Naive thymus-derived CD4-positive, alpha-beta T cell (primary cell): ENCODE results near the gene NDUFC1. TPM values are rescaled to one million over a fixed set of nuclear protein-coding genes. Genes with fewer than 3 reads are reported as not detected.

ENCODE experiments used
- ATAC-seq: fragments of 150-1000 bp; cut with Tn5 transposase; 2 replicates; pipeline ENCODE4 v1.10.0; 2021; ENCODE audit warnings: mild to moderate bottlenecking, moderate library complexity
- CTCF ChIA-PET: fragments of 350-600 bp; sonication (Branson Sonifier 250); formaldehyde crosslinking; loops from one replicate; lab custom pipeline; 2021; ENCODE audit warnings: antibody characterized with exemption; lab: Charles Lee
- POLR2A ChIA-PET: fragments of 350-600 bp; sonication (Branson Sonifier 250); formaldehyde crosslinking; loops from one replicate; lab custom pipeline; 2021; ENCODE audit warnings: antibody characterized with exemption, inconsistent platforms; lab: Charles Lee
- DNase-seq, 9 donors: peaks; one replicate each; pipeline versions ENCODE4 v3.0.0 to v3.0.0-alpha.2; 2020 to 2022; ENCODE audit warnings: mixed read lengths in 1 of 9
- H3K27ac ChIP-seq: one replicate; pipeline ENCODE4 v1.7.0; 2013; ENCODE audit warnings: mild to moderate bottlenecking, low read depth, low read length, moderate library complexity
- H3K27me3 ChIP-seq, 2 donors: one replicate each; pipeline ENCODE4 v1.7.0; 2013; ENCODE audit warnings: low read length in 2 of 2, mild to moderate bottlenecking in 2 of 2, moderate library complexity in 2 of 2; ENCODE audit not compliant: control insufficient read depth in 2 of 2, insufficient read depth in 2 of 2
- H3K36me3 ChIP-seq, 3 experiments: 1 replicate in 2 of 3; 2 replicates in 1 of 3; pipeline ENCODE4 v1.7.0; 2013; ENCODE audit warnings: low read length in 3 of 3, mild to moderate bottlenecking in 3 of 3, moderate library complexity in 1 of 3; ENCODE audit not compliant: insufficient read depth in 3 of 3, control insufficient read depth in 2 of 3
- H3K4me1 ChIP-seq, 2 donors: one replicate each; pipeline ENCODE4 v1.7.0; 2013; ENCODE audit warnings: low read length in 2 of 2, mild to moderate bottlenecking in 2 of 2, moderate library complexity in 1 of 2; ENCODE audit not compliant: control insufficient read depth in 2 of 2, insufficient read depth in 2 of 2
- H3K4me3 ChIP-seq: 2 replicates; pipeline ENCODE4 v1.7.0; 2013; ENCODE audit warnings: mild to moderate bottlenecking, low read length
- H3K9me3 ChIP-seq, 3 experiments: 1 replicate in 2 of 3; 2 replicates in 1 of 3; pipeline ENCODE4 v1.7.0; 2013; ENCODE audit warnings: low read length in 3 of 3; ENCODE audit not compliant: control insufficient read depth in 2 of 3
- H3K27ac Mint-ChIP-seq, 9 donors: one replicate each; pipeline ENCODE4 v1.8.0; 2020 to 2022; ENCODE audit warnings: mixed read lengths in 9 of 9, mild to moderate bottlenecking in 8 of 9, moderate library complexity in 5 of 9, inconsistent platforms in 2 of 9
- H3K27me3 Mint-ChIP-seq, 5 donors: one replicate each; pipeline ENCODE4 v1.8.0; 2021 to 2022; ENCODE audit warnings: mixed read lengths in 5 of 5, mild to moderate bottlenecking in 1 of 5
- H3K36me3 Mint-ChIP-seq, 5 donors: one replicate each; pipeline ENCODE4 v1.8.0; 2020 to 2022; ENCODE audit warnings: mixed read lengths in 5 of 5, mild to moderate bottlenecking in 3 of 5, inconsistent platforms in 1 of 5
- H3K4me1 Mint-ChIP-seq, 7 donors: one replicate each; pipeline ENCODE4 v1.8.0; 2020 to 2022; ENCODE audit warnings: mixed read lengths in 7 of 7, mild to moderate bottlenecking in 3 of 7, inconsistent platforms in 1 of 7
- H3K4me3 Mint-ChIP-seq, 10 donors: one replicate each; pipeline ENCODE4 v1.8.0; 2020 to 2022; ENCODE audit warnings: mild to moderate bottlenecking in 10 of 10, mixed read lengths in 10 of 10, moderate library complexity in 6 of 10, inconsistent platforms in 2 of 10
- H3K9me3 Mint-ChIP-seq, 11 donors: one replicate each; pipeline ENCODE4 v1.8.0; 2020 to 2022; ENCODE audit warnings: mixed read lengths in 11 of 11, mild to moderate bottlenecking in 4 of 11, inconsistent platforms in 1 of 11, moderate library complexity in 1 of 11
- intact Hi-C, 2 donors: fragments of 100-400 bp; cut with micrococcal nuclease; formaldehyde crosslinking; loops; one replicate each; pipeline ENCODE4 v1.15.1; 2023
- polyA plus RNA-seq, 2 donors: library from polyadenylated mRNA; unstranded; fragments of 300-500 nt; fragmentation: Illumina TruSeq; gene quantifications; one replicate each; pipeline ENCODE4 v1.2.3, GENCODE V29; 2021
- total RNA-seq, 6 experiments: library from RNA in 5 of 6; stranded (reverse) in 5 of 6; gene quantifications; 1 replicate in 5 of 6; 2 replicates in 1 of 6; pipeline ENCODE4 v1.2.3 and lab custom pipeline; 2021 to 2026

The NDUFC1 gene
- total and polyA plus RNA-seq, 7 experiments from 2014 or later: 19.4 to 193 (median 28.2) TPM

DNA sequence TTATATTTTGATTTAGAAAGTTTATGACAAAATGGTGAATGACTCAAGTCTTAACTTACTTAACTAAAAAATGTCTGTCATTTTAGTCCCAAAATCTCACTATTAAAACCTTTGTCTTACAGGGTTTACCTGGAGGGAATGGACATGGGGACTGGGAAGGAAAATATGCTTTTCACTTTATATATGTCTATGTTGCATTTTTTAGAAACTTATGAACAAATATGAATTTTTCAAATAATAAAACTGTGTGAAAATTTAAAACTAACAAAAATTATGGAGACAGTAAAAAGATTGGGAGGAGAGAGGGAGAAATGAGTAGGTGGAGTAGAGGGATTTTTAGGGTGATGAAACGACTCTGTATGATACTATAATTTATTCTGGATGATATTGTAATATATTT lies 28.4 kb downstream of the NDUFC1 start:
- ATAC-seq (no peak), DNase-seq (no peak)
- no peak overlapping the region for H3K4me3 ChIP-seq
- H3K36me3 ChIP-seq: no peaks in the 10 kb centered on the region
- Mint-ChIP-seq H3K4me1 (peaks cover 2 to 7% (median 4%) of the 10 kb centered on the region in 7 donors), H3K9me3 (no peaks in the 10 kb centered on the region), H3K36me3 (peaks cover 0 to 4% (median 0%) of the 10 kb centered on the region in 5 donors), H3K4me3 (no peak overlapping the region), H3K27ac (no peak overlapping the region), H3K27me3 (peaks cover 21 to 36% (median 31%) of the 10 kb centered on the region in 5 donors)
- no peaks in the 10 kb centered on the region for H3K9me3 ChIP-seq
- H3K27ac ChIP-seq: no peak overlapping the region
- peaks cover 3 to 9% of the 10 kb centered on the region in 2 donors for H3K27me3 ChIP-seq
- ChIA-PET CTCF (no interaction called here), POLR2A (no interaction called here)
- intact Hi-C loops: no loop called here
- peaks cover 0 to 2% of the 10 kb centered on the region in 2 donors for H3K4me1 ChIP-seq

DNA sequence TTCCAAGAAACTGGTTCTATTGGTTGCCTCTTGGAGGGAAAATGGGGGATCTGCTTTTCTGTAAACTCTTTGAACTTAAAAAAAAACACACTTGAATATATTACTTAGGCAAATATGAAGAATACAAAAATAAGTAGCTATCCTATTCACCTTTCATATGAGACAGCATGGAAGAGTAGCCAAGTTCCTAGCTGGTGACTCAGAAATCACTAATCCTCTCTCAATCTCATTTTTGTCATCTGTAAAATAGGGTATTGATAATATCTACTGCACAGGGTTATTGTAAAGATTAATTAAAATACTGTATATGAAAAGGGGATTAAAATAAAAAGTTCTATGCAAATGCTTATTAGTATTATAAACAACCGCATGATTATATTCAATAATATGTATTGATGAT lies 35.0 kb downstream of the NDUFC1 start:
- H3K4me1 Mint-ChIP-seq: peaks cover 9 to 20% (median 14%) of the 10 kb centered on the region in 7 donors
- H3K4me3 Mint-ChIP-seq: peak overlapping the region in 7 of 10 donors; percentile 26 to 93 (median 85)
- ATAC-seq (no peak), DNase-seq (no peak)
- Histone ChIP-seq H3K4me1 (peaks cover 12 to 14% of the 10 kb centered on the region in 2 donors), H3K27ac (no peak overlapping the region), H3K9me3 (no peaks in the 10 kb centered on the region), H3K36me3 (no peaks in the 10 kb centered on the region), H3K4me3 (peak overlapping the region; percentile 42), H3K27me3 (no peaks in the 10 kb centered on the region)
- peaks cover 0 to 18% (median 0%) of the 10 kb centered on the region in 5 donors for H3K27me3 Mint-ChIP-seq
- H3K27ac Mint-ChIP-seq: peak overlapping the region in 2 of 9 donors; percentile 63 to 75
- ChIA-PET POLR2A (no interaction called here), CTCF (interaction anchor here (1.6 kb wide), 1 partner anchor 29 kb away, joined by 6 read pairs; no protein-coding TSS in a partner anchor)
- no peaks in the 10 kb centered on the region for H3K36me3 Mint-ChIP-seq
- intact Hi-C loops: loop anchor here in 1 of 2 donors (2.0 kb wide), 1 partner anchor 28 kb away; no protein-coding TSS in a partner anchor
- no peaks in the 10 kb centered on the region for H3K9me3 Mint-ChIP-seq

DNA sequence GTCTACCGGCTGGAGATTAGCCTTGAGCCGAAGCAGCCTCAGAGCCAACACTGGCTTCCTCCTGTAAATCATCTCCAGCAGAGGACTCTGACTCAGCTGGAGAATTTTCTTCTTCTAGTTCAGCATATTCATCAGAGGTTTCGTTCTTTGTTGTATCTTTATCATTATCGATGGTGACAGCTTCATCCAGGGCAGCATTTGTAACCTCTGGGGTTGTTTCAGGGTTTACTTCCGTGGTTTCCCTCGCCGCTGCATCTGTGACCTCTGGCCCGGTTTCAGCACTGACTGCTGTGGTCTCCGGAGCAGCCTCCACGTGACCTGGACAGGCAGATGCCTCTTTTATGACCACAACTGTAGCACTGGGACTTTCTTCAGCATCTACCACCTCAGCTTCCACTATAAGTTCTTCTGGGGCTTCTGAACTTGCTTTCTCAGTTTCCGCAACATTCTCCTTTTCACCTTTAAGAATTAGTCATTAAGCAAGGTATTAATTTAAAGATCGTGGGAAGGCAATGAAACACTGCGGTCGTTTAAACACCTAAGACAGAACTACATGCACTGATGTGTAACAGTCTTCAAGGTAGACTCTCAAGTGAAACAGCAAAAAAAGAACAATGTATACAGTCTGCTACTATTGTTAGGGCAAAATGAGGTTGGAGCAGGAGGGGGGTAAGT lies 35.6 kb downstream of the NDUFC1 start:
- CTCF ChIA-PET: interaction anchor here (0.6 to 1.6 kb wide), 3 partner anchors 10 to 233 kb away, joined by 3 to 6 read pairs (median 3); no protein-coding TSS in a partner anchor
- intact Hi-C loops: loop anchor here (1.0 to 2.0 kb wide), 4 partner anchors 12 to 88 kb away; no protein-coding TSS in a partner anchor
- POLR2A ChIA-PET: interaction anchor here (0.6 to 0.7 kb wide), 3 partner anchors 29 to 38 kb away, joined by 3 to 8 read pairs (median 3); partner anchors contain the start of gene NAA15
- Histone ChIP-seq H3K27me3 (no peaks in the 10 kb centered on the region), H3K4me1 (peaks cover 12 to 14% of the 10 kb centered on the region in 2 donors), H3K27ac (no peak overlapping the region), H3K9me3 (no peaks in the 10 kb centered on the region), H3K36me3 (no peaks in the 10 kb centered on the region), H3K4me3 (peak overlapping the region; percentile 42)
- Mint-ChIP-seq H3K27ac (peak overlapping the region in 8 of 9 donors; percentile 4 to 86 (median 50)), H3K4me1 (peaks cover 9 to 20% (median 14%) of the 10 kb centered on the region in 7 donors), H3K36me3 (no peaks in the 10 kb centered on the region), H3K27me3 (peaks cover 0 to 18% (median 0%) of the 10 kb centered on the region in 5 donors), H3K9me3 (no peaks in the 10 kb centered on the region), H3K4me3 (peak overlapping the region; percentile 58 to 93 (median 84))
- peak; percentile 96 for ATAC-seq
- DNase-seq: peak in 8 of 9 donors; percentile 14 to 72 (median 20)

DNA sequence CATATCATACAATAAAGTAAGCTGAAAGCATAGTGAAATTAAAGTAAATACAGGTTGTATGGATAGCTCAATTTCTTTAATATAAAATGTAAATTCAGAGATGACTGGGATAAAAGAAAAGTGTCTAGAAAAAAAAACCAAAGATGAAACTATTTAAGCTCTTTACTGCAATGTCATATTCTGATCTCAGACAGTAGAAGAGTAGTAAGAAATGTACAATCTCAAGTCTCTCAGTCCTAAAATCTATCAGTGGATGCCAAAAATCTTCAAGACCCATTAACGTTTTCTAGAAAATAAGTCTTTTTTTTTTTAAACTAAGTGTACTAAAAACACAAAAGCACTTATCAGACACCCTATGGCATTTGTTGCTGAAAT lies 36.1 kb downstream of the NDUFC1 start:
- H3K27ac ChIP-seq: no peak overlapping the region
- Mint-ChIP-seq H3K4me3 (peak overlapping the region; percentile 58 to 93 (median 84)), H3K9me3 (no peaks in the 10 kb centered on the region), H3K4me1 (peaks cover 9 to 20% (median 14%) of the 10 kb centered on the region in 7 donors), H3K27ac (peak overlapping the region in 5 of 9 donors; percentile 4 to 75 (median 43)), H3K36me3 (no peaks in the 10 kb centered on the region), H3K27me3 (peaks cover 0 to 22% (median 0%) of the 10 kb centered on the region in 5 donors)
- intact Hi-C loops: loop anchor here (1.0 to 2.0 kb wide), 4 partner anchors 12 to 88 kb away; no protein-coding TSS in a partner anchor
- no peaks in the 10 kb centered on the region for H3K9me3 ChIP-seq
- peak overlapping the region; percentile 42 for H3K4me3 ChIP-seq
- DNase-seq: no peak
- ATAC-seq: no peak
- CTCF ChIA-PET: interaction anchor here (0.6 to 1.6 kb wide), 3 partner anchors 9 to 233 kb away, joined by 3 to 6 read pairs (median 3); no protein-coding TSS in a partner anchor
- POLR2A ChIA-PET: interaction anchor here (0.6 to 0.7 kb wide), 6 partner anchors 19 to 183 kb away, joined by 3 to 8 read pairs (median 3); partner anchors contain the start of gene NAA15
- H3K27me3 ChIP-seq: no peaks in the 10 kb centered on the region
- H3K4me1 ChIP-seq: peaks cover 12 to 14% of the 10 kb centered on the region in 2 donors
- no peaks in the 10 kb centered on the region for H3K36me3 ChIP-seq

DNA sequence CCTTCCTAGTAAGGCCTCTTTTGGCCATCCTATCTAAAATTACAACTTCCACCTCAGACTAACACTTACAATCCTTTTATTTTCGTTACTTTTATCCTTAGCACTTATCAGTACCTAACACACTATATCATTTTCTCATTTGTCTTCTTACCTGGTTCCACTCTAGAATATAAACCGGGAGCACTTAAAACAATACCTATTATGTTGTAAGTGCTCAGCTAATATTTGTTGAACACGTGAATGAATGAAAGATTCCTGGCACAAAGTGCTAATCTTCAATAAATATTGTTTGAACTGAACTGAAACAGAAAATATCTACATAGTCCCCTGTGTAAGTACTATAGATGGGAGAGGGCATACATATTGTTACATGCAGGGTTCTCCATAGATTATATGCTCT lies 36.6 kb downstream of the NDUFC1 start:
- Mint-ChIP-seq H3K27me3 (peaks cover 0 to 22% (median 0%) of the 10 kb centered on the region in 5 donors), H3K9me3 (no peaks in the 10 kb centered on the region), H3K4me3 (no peak overlapping the region), H3K36me3 (no peaks in the 10 kb centered on the region), H3K4me1 (peaks cover 9 to 20% (median 14%) of the 10 kb centered on the region in 7 donors), H3K27ac (no peak overlapping the region)
- Histone ChIP-seq H3K4me3 (no peak overlapping the region), H3K4me1 (peaks cover 12 to 14% of the 10 kb centered on the region in 2 donors), H3K27me3 (no peaks in the 10 kb centered on the region), H3K36me3 (no peaks in the 10 kb centered on the region), H3K9me3 (no peaks in the 10 kb centered on the region), H3K27ac (no peak overlapping the region)
- ATAC-seq (no peak), DNase-seq (no peak)
- ChIA-PET POLR2A (interaction anchor here (0.6 to 0.7 kb wide), 4 partner anchors 19 to 183 kb away, joined by 3 read pairs; no protein-coding TSS in a partner anchor), CTCF (interaction anchor here (1.6 kb wide), 1 partner anchor 30 kb away, joined by 6 read pairs; no protein-coding TSS in a partner anchor)
- intact Hi-C loops: loop anchor here (1.0 to 2.0 kb wide), 4 partner anchors 13 to 87 kb away; no protein-coding TSS in a partner anchor

DNA sequence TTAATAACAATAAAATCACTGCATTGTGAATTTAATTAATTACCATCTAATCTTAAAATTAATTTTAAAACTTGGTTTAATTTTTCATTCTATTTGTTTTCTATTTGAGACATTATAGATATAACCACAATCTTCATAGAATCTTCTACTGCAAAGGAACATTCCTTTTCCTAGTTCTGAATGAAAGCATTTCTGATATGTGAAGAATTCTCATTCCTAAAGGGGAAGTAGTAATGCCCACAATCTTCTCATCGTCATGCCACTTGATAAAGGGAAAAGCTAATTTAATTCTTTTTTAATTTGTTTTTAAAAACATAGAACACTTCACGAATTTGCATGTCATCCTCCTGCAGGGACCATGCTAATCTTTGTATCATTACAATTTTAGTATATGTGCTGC lies 45.9 kb downstream of the NDUFC1 start:
- CTCF ChIA-PET: interaction anchor here (1.0 kb wide), 1 partner anchor 10 kb away, joined by 3 read pairs; no protein-coding TSS in a partner anchor
- H3K36me3 Mint-ChIP-seq: no peaks in the 10 kb centered on the region
- Histone ChIP-seq H3K4me3 (no peak overlapping the region), H3K9me3 (no peaks in the 10 kb centered on the region), H3K36me3 (no peaks in the 10 kb centered on the region), H3K27me3 (no peaks in the 10 kb centered on the region), H3K27ac (no peak overlapping the region), H3K4me1 (no peaks in the 10 kb centered on the region)
- POLR2A ChIA-PET: no interaction called here
- no peak overlapping the region for H3K27ac Mint-ChIP-seq
- H3K27me3 Mint-ChIP-seq: peaks cover 0 to 22% (median 3%) of the 10 kb centered on the region in 5 donors
- ATAC-seq (no peak), DNase-seq (no peak)
- H3K9me3 Mint-ChIP-seq: no peaks in the 10 kb centered on the region
- no peak overlapping the region for H3K4me3 Mint-ChIP-seq
- intact Hi-C loops: no loop called here
- no peaks in the 10 kb centered on the region for H3K4me1 Mint-ChIP-seq
